Smooth muscle cell (in vitro differentiated cells): Measurements from ENCODE around the gene DHX35. TPM values are rescaled to one million over a fixed set of nuclear protein-coding genes. Genes with fewer than 3 reads are reported as not detected.

Source experiments
- DNase-seq: peaks from one replicate; lab custom pipeline; 2025; ENCODE audit not compliant: unreplicated experiment; lab: John Stamatoyannopoulos, UW
- H2AFZ ChIP-seq: fragments of 200-600 bp; sonication (generic); 2 replicates; pipeline ENCODE4 v1.6.0; 2016; ENCODE audit warnings: antibody characterized with exemption, low read depth, mild to moderate bottlenecking
- H3F3A ChIP-seq: fragments of 200-600 bp; sonication (generic); 2 replicates; pipeline ENCODE4 v1.6.0; 2017; ENCODE audit warnings: antibody characterized with exemption, low read depth
- H3K27ac ChIP-seq: fragments of 200-600 bp; sonication (generic); 2 replicates; pipeline ENCODE4 v1.5.1; 2016; ENCODE audit warnings: low read depth, mild to moderate bottlenecking
- H3K27me3 ChIP-seq: fragments of 200-600 bp; sonication (generic); 2 replicates; pipeline ENCODE4 v1.6.1; 2016; ENCODE audit warnings: low read depth, mild to moderate bottlenecking
- H3K36me3 ChIP-seq: fragments of 200-600 bp; sonication (generic); 2 replicates; pipeline ENCODE4 v1.5.1; 2016; ENCODE audit warnings: low read depth
- H3K4me1 ChIP-seq: fragments of 200-600 bp; sonication (generic); 2 replicates; pipeline ENCODE4 v1.5.1; 2016; ENCODE audit warnings: low read depth
- H3K4me2 ChIP-seq: fragments of 200-600 bp; sonication (generic); 2 replicates; pipeline ENCODE4 v1.6.0; 2016; ENCODE audit warnings: mild to moderate bottlenecking
- H3K4me3 ChIP-seq: fragments of 200-600 bp; sonication (generic); 2 replicates; pipeline ENCODE4 v1.5.1; 2016; ENCODE audit warnings: mild to moderate bottlenecking
- H3K79me2 ChIP-seq: fragments of 200-600 bp; sonication (generic); 2 replicates; pipeline ENCODE4 v1.6.0; 2016; ENCODE audit warnings: low read depth, mild to moderate bottlenecking
- H3K9ac ChIP-seq: fragments of 200-600 bp; sonication (generic); 2 replicates; pipeline ENCODE4 v1.6.0; 2016; ENCODE audit warnings: low read depth
- H3K9me3 ChIP-seq: fragments of 200-600 bp; sonication (generic); replicated peaks from 2 replicates; pipeline ENCODE4 v1.5.1; 2016; ENCODE audit warnings: low read depth
- H4K20me1 ChIP-seq: fragments of 200-600 bp; sonication (generic); 2 replicates; pipeline ENCODE4 v1.6.0; 2016; ENCODE audit warnings: low read depth
- CTCF ChIP-seq: fragments of 200-600 bp; sonication (generic); IDR thresholded peaks from 2 replicates; pipeline ENCODE4 v1.5.1; 2017; ENCODE audit warnings: borderline replicate concordance, mild to moderate bottlenecking, antibody characterized with exemption; ENCODE audit not compliant: insufficient read depth, poor library complexity, severe bottlenecking
- WGBS: methylation state at CpG from one replicate; pipeline ENCODE4 v1.1.7; 2016; ENCODE audit warnings: low lambda C conversion rate; 5-methylcytosine and 5-hydroxymethylcytosine counted together
- polyA plus RNA-seq: library from polyadenylated mRNA; unstranded; fragments of >200 nt; fragmentation: Nextera tagmentation; extraction: Ambion mirVana; gene quantifications from 2 replicates; pipeline ENCODE4 v1.2.1, GENCODE V29; 2016
- total RNA-seq: library from RNA; depleted of rRNA; stranded (reverse); fragments of >200 nt; gene quantifications from 2 replicates; pipeline ENCODE4 v1.2.3, GENCODE V29; 2014

DHX35 gene
- total and polyA plus RNA-seq, 2 experiments from 2014 or later = 4.5 to 9.5 TPM

GRCh38 chr20:38930242-38930569 lies 31.9 kb upstream of the DHX35 start:
- 100% methylated on average over 1 of the region's 1 CpG for whole genome bisulfite sequencing
- Histone ChIP-seq H3K9me3 (no peaks in the 10 kb centered on the region), H3K4me3 (no peak overlapping the region), H3F3A (no peaks in the 10 kb centered on the region), H3K4me2 (no peak overlapping the region), H3K79me2 (peaks cover 55% of the 10 kb centered on the region), H3K27me3 (no peaks in the 10 kb centered on the region), H3K4me1 (peaks cover 22% of the 10 kb centered on the region), H3K27ac (no peak overlapping the region), H3K36me3 (no peaks in the 10 kb centered on the region), H3K9ac (no peak overlapping the region), H2AFZ (no peak overlapping the region), H4K20me1 (no peaks in the 10 kb centered on the region)
- DNase-seq = no peak
- TF ChIP-seq CTCF = no peak

- 97% methylated on average over 4 of the region's 4 CpGs for WGBS
- no peaks in the 10 kb centered on the region for H3F3A ChIP-seq
- peaks cover 21% of the 10 kb centered on the region for H3K4me1 ChIP-seq
- H3K79me2 ChIP-seq = peaks cover 63% of the 10 kb centered on the region
- TF ChIP-seq CTCF = no peak
- H3K9me3 ChIP-seq = no peaks in the 10 kb centered on the region
- DNase-seq = no peak
- H3K36me3 ChIP-seq = no peaks in the 10 kb centered on the region
- H3K27me3 ChIP-seq = no peaks in the 10 kb centered on the region
- H2AFZ ChIP-seq = peak overlapping the region; percentile 54
- no peak overlapping the region for H3K4me3 ChIP-seq
- no peaks in the 10 kb centered on the region for H4K20me1 ChIP-seq
- no peak overlapping the region for H3K4me2 ChIP-seq
- H3K9ac ChIP-seq = no peak overlapping the region
- H3K27ac ChIP-seq = no peak overlapping the region
Measured at GRCh38 chr20:38931984-38932383, 30.2 kb upstream of the DHX35 start.

GRCh38 chr20:38932457-38933120 lies 29.6 kb upstream of the DHX35 start:
- no peak for DNase-seq
- Histone ChIP-seq H3K4me1 (peaks cover 16% of the 10 kb centered on the region), H3K36me3 (no peaks in the 10 kb centered on the region), H3K4me2 (peak overlapping the region; percentile 6), H3K9me3 (no peaks in the 10 kb centered on the region), H3K27ac (no peak overlapping the region), H3F3A (no peaks in the 10 kb centered on the region), H4K20me1 (no peaks in the 10 kb centered on the region), H3K4me3 (no peak overlapping the region), H3K79me2 (peaks cover 61% of the 10 kb centered on the region), H3K9ac (no peak overlapping the region), H3K27me3 (no peaks in the 10 kb centered on the region), H2AFZ (peak overlapping the region; percentile 54)
- 76% methylated on average over 9 of the region's 9 CpGs for WGBS
- no peak for TF ChIP-seq CTCF

- Histone ChIP-seq H3K79me2 (peaks cover 44% of the 10 kb centered on the region), H3K27me3 (no peaks in the 10 kb centered on the region), H3K27ac (no peak overlapping the region), H3K4me2 (no peak overlapping the region), H3K9me3 (no peaks in the 10 kb centered on the region), H4K20me1 (no peaks in the 10 kb centered on the region), H3K36me3 (no peaks in the 10 kb centered on the region), H3K4me3 (no peak overlapping the region), H3K4me1 (peaks cover 5% of the 10 kb centered on the region), H3F3A (no peaks in the 10 kb centered on the region), H3K9ac (no peak overlapping the region), H2AFZ (no peak overlapping the region)
- 97% methylated on average over 5 of the region's 5 CpGs for WGBS
- no peak for DNase-seq
- TF ChIP-seq CTCF = no peak
Measured at GRCh38 chr20:38934530-38934929, 27.6 kb upstream of the DHX35 start.
